Keratinocyte (primary cell): ENCODE data around the gene BRCA2. TPM values are rescaled to one million over a fixed set of nuclear protein-coding genes. Genes with fewer than 3 reads are reported as not detected.

Source experiments
- DNase-seq: peaks from one replicate; pipeline ENCODE4 v3.0.0-alpha.2; 2011; ENCODE audit warnings: low read depth, missing footprints, low spot score
- FAIRE-seq: peaks from 2 replicates; lab custom pipeline; 2011; peaks lifted over from hg19 to GRCh38; lab: Jason Lieb, UNC
- H2AFZ ChIP-seq: 2 replicates; pipeline ENCODE4 v1.6.0; 2012; ENCODE audit warnings: low read length, control low read depth, inconsistent platforms; ENCODE audit not compliant: control insufficient read depth
- H3K27ac ChIP-seq: 2 replicates; pipeline ENCODE4 v1.5.1; 2011; ENCODE audit warnings: low read length; ENCODE audit not compliant: control insufficient read depth, insufficient read depth
- H3K27me3 ChIP-seq: 3 replicates; pipeline ENCODE4 v1.6.0; 2011; ENCODE audit warnings: low read length; ENCODE audit not compliant: control insufficient read depth, insufficient read depth; ENCODE audit errors: extremely low read depth
- H3K36me3 ChIP-seq, 2 experiments: 2 replicates in 1 of 2; 3 replicates in 1 of 2; pipeline ENCODE4 v1.5.1; 2011; ENCODE audit warnings: low read length in 2 of 2, mild to moderate bottlenecking in 1 of 2; ENCODE audit not compliant: control insufficient read depth in 2 of 2, insufficient read depth in 2 of 2; ENCODE audit errors: extremely low read depth in 1 of 2
- H3K4me1 ChIP-seq: 3 replicates; pipeline ENCODE4 v1.5.1; 2011; ENCODE audit warnings: low read length; ENCODE audit not compliant: control insufficient read depth, insufficient read depth; ENCODE audit errors: extremely low read depth
- H3K4me2 ChIP-seq: 3 replicates; pipeline ENCODE4 v1.6.0; 2011; ENCODE audit warnings: low read depth, low read length; ENCODE audit not compliant: control insufficient read depth, insufficient read depth; ENCODE audit errors: extremely low read depth
- H3K4me3 ChIP-seq, 3 experiments: fragments of 200-600 bp in 1 of 3; sonication (generic) in 1 of 3; 2 replicates in 2 of 3; 3 replicates in 1 of 3; pipeline ENCODE4 v1.5.1; 2011 to 2016; ENCODE audit warnings: low read length in 3 of 3, mild to moderate bottlenecking in 3 of 3, control low read depth in 2 of 3, inconsistent platforms in 1 of 3, low read depth in 1 of 3, mixed read lengths in 1 of 3, mixed run types in 1 of 3, moderate library complexity in 1 of 3; ENCODE audit not compliant: control insufficient read depth in 2 of 3, insufficient read depth in 2 of 3; ENCODE audit errors: extremely low read depth in 1 of 3
- H3K79me2 ChIP-seq: 2 replicates; pipeline ENCODE4 v1.6.0; 2012; ENCODE audit warnings: low read length; ENCODE audit not compliant: control insufficient read depth, insufficient read depth
- H3K9ac ChIP-seq: 3 replicates; pipeline ENCODE4 v1.6.0; 2011; ENCODE audit warnings: low read length; ENCODE audit not compliant: control insufficient read depth, insufficient read depth; ENCODE audit errors: extremely low read depth
- H3K9me1 ChIP-seq: 3 replicates; pipeline ENCODE4 v1.6.0; 2011; ENCODE audit warnings: low read length; ENCODE audit not compliant: control insufficient read depth, insufficient read depth; ENCODE audit errors: extremely low read depth
- H3K9me3 ChIP-seq: 2 replicates; pipeline ENCODE4 v1.5.1; 2012; ENCODE audit warnings: low read depth, low read length; ENCODE audit not compliant: control insufficient read depth
- H4K20me1 ChIP-seq: 3 replicates; pipeline ENCODE4 v1.6.0; 2011; ENCODE audit warnings: low read length; ENCODE audit not compliant: control insufficient read depth, insufficient read depth; ENCODE audit errors: extremely low read depth
- EZH2 ChIP-seq: IDR thresholded peaks from one replicate; pipeline ENCODE4 v1.6.1; 2012; ENCODE audit warnings: inconsistent platforms, mild to moderate bottlenecking, low read length, moderate library complexity
- dilution Hi-C: fragments of 300-500 bp; cut with MboI; formaldehyde crosslinking; loops from one replicate; pipeline ENCODE4 v1.7.0; 2020; ENCODE audit warnings: low sequenced_read_pairs; ENCODE audit not compliant: extremely low pct_ligation_motif_present
- polyA plus RNA-seq, 5 experiments: library from polyadenylated mRNA; depleted of rRNA in 3 of 5; stranded (reverse) in 3 of 5; stranded (forward) in 1 of 5; unstranded in 1 of 5; fragments of >200 nt; gene quantifications; 1 replicate in 1 of 5; 2 replicates in 3 of 5; 3 replicates in 1 of 5; pipeline versions ENCODE4 v1.2.1 to v1.2.3, GENCODE V29; 2011 to 2012; ENCODE audit warnings: missing spikeins in 2 of 5, low read depth in 1 of 5, low replicate concordance in 1 of 5
- TF ChIP-seq, protein P1 (sequence below), 3 experiments: IDR thresholded peaks in 1 of 3; conservative IDR thresholded peaks in 1 of 3; optimal IDR thresholded peaks in 1 of 3; 2 replicates in 2 of 3; 3 replicates in 1 of 3; pipeline versions ENCODE3 to v1.5.1; 2011; ENCODE audit warnings: low read length in 3 of 3, mild to moderate bottlenecking in 3 of 3, moderate library complexity in 2 of 3, control low read depth in 1 of 3, inconsistent platforms in 1 of 3; ENCODE audit not compliant: insufficient read depth in 2 of 3; ENCODE audit errors: extremely low read depth in 1 of 3

BRCA2 gene
- polyA plus RNA-seq, 1 donor (not counting 4 experiments of a cell fraction or from before 2014, with no cell fraction given): 2.4 TPM

DNA sequence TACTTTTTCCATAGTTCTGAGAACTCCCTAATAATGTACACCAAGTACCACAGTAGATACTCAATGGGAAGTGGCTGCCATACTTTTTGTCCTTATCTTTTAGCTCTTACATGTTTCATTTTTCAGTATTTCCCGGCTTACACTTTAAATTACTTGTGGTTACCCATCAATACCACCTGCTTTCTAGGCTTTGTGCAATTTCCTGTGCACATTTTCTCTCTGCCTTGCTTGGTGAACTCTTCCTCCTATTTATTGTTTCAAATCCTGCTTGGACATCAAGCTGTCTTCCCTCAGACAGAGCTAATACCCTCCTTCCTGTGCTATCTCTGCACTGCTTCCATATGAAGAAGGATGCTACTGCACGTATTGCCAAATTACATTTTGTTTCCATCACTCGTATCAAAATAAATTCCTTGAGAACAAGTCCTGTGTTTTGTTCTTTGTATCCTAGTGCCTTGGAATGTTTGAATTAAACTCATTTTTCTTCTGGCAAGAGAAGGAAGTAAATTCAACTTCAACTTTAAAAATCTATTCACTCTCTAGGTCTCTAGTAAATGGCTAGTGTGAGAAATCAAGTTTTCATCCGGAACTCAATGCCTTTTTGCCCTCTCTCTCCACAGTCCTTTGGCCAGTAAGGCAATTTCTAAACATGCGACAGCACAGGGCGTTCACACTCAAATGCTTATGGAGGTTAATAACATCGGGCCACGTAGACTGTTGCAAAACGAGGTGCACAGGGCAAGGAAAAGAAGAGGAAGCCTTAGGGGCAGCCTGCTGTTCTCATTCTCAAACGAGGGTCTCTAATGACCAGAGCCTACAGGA is 5.8 kb upstream of the BRCA2 start:
- Histone ChIP-seq H3K9me3 (no peaks in the 10 kb centered on the region), H3K9me1 (no peaks in the 10 kb centered on the region), H3K4me1 (no peaks in the 10 kb centered on the region), H3K9ac (no peak overlapping the region), H4K20me1 (no peaks in the 10 kb centered on the region), H3K79me2 (no peaks in the 10 kb centered on the region), H3K4me2 (peak overlapping the region; percentile 68), H3K4me3 (peak overlapping the region in 1 of 3 experiments; percentile 26), H3K36me3 (no peaks in the 10 kb centered on the region), H3K27ac (no peak overlapping the region), H3K27me3 (no peaks in the 10 kb centered on the region), H2AFZ (peak overlapping the region; percentile 53)
- FAIRE-seq (no peak), DNase-seq (no peak)
- TF ChIP-seq EZH2: no peak
- TF ChIP-seq, protein P1, sequence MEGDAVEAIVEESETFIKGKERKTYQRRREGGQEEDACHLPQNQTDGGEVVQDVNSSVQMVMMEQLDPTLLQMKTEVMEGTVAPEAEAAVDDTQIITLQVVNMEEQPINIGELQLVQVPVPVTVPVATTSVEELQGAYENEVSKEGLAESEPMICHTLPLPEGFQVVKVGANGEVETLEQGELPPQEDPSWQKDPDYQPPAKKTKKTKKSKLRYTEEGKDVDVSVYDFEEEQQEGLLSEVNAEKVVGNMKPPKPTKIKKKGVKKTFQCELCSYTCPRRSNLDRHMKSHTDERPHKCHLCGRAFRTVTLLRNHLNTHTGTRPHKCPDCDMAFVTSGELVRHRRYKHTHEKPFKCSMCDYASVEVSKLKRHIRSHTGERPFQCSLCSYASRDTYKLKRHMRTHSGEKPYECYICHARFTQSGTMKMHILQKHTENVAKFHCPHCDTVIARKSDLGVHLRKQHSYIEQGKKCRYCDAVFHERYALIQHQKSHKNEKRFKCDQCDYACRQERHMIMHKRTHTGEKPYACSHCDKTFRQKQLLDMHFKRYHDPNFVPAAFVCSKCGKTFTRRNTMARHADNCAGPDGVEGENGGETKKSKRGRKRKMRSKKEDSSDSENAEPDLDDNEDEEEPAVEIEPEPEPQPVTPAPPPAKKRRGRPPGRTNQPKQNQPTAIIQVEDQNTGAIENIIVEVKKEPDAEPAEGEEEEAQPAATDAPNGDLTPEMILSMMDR (optimal IDR thresholded peaks at IDR 0.05 in 1 of 3, IDR thresholded peaks at IDR 0.05 in 1 of 3, conservative IDR thresholded peaks at IDR 0.05 in 1 of 3; ENCODE audit: extremely low read depth in 1 of 3, insufficient read depth in 2 of 3, low read length in 3 of 3): no peak
- dilution Hi-C loops: no loop called here

DNA sequence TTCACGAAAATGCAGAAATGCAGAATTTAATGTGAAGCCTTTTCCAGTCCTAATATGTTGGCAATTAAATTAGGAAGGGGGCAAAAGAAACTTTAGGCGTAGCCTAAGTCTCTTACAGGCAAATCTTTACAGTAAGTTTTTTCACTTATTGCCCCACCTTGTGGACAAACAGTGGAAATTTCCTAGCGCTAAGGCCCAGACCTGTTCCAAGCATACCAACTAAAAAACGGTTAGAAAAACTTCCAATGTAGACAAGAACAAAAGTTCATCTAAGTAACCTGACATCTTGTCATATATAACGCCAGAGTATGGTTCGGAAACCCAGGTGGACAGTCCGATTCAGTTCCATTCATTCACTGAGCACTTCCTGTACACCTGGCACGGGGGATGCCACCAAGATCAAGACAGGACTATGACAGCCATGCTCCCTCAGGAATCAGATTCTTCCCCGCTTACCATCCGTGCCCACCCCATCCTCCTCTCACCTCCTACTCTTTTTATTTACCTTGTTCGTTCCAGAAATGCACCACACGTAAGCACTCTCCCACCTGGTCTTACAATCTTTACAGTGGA is 5.1 kb upstream of the BRCA2 start:
- FAIRE-seq (peak; percentile 85), DNase-seq (no peak)
- H3K9me1 ChIP-seq: no peaks in the 10 kb centered on the region
- H3K36me3 ChIP-seq: no peaks in the 10 kb centered on the region
- peak overlapping the region; percentile 53 for H2AFZ ChIP-seq
- no peaks in the 10 kb centered on the region for H3K27me3 ChIP-seq
- H3K9ac ChIP-seq: no peak overlapping the region
- dilution Hi-C loops: no loop called here
- no peaks in the 10 kb centered on the region for H4K20me1 ChIP-seq
- H3K4me3 ChIP-seq: peak overlapping the region in 1 of 3 experiments; percentile 26
- H3K9me3 ChIP-seq: no peaks in the 10 kb centered on the region
- H3K4me1 ChIP-seq: no peaks in the 10 kb centered on the region
- peak overlapping the region; percentile 68 for H3K4me2 ChIP-seq
- TF ChIP-seq, protein P1 (optimal IDR thresholded peaks at IDR 0.05 in 1 of 3, IDR thresholded peaks at IDR 0.05 in 1 of 3, conservative IDR thresholded peaks at IDR 0.05 in 1 of 3; ENCODE audit: extremely low read depth in 1 of 3, insufficient read depth in 2 of 3, low read length in 3 of 3): peak; percentile 30 to 59 (median 58)
- no peak for TF ChIP-seq EZH2
- H3K79me2 ChIP-seq: no peaks in the 10 kb centered on the region
- H3K27ac ChIP-seq: no peak overlapping the region
